BLaER1 treated with 17β-estradiol and CSF1 and Interleukin-3, amounts not matched to agents 10 nM and 100 nM (cell line): ENCODE measurements around the gene DYNC1LI1.
A peak's percentile ranks its signal among the peaks of the same experiment; 100 is the strongest.
"Not testable (repeated sequence)": the region's sequence is repeated elsewhere in the genome, so short reads cannot be mapped to it uniquely, and the experiment has no call there.

ENCODE experiments used
- H3K27ac ChIP-seq, 11 experiments: shearing (Covaris generic); formaldehyde crosslinking; 2 replicates each; pipeline ENCODE4 v1.8.1; 2022
- H3K27me3 ChIP-seq, 11 experiments: shearing (Covaris generic); formaldehyde crosslinking; 2 replicates each; pipeline ENCODE4 v1.8.1; 2022
- H3K36me3 ChIP-seq, 11 experiments: shearing (Covaris generic); formaldehyde crosslinking; 2 replicates each; pipeline ENCODE4 v1.8.1; 2022
- H3K4me1 ChIP-seq, 10 experiments: shearing (Covaris generic); formaldehyde crosslinking; 2 replicates each; pipeline ENCODE4 v1.8.1; 2022
- H3K4me2 ChIP-seq, 11 experiments: shearing (Covaris generic); formaldehyde crosslinking; 2 replicates each; pipeline ENCODE4 v1.8.1; 2022
- H3K4me3 ChIP-seq, 10 experiments: shearing (Covaris generic); formaldehyde crosslinking; 2 replicates each; pipeline ENCODE4 v1.8.1; 2022
- H3K9ac ChIP-seq, 11 experiments: shearing (Covaris generic); formaldehyde crosslinking; 2 replicates each; pipeline ENCODE4 v1.8.1; 2022
- H3K9me3 ChIP-seq, 11 experiments: shearing (Covaris generic); formaldehyde crosslinking; replicated peaks in 1 of 11; 2 replicates each; pipeline ENCODE4 v1.8.1; 2022
- H4K20me1 ChIP-seq, 11 experiments: shearing (Covaris generic); formaldehyde crosslinking; 2 replicates each; pipeline ENCODE4 v1.8.1; 2022
- Cebpa-rat ChIP-seq, 11 experiments: shearing (Covaris generic); IDR thresholded peaks; 2 replicates each; pipeline ENCODE4 v1.8.1; 2022

The DYNC1LI1 gene

DNA sequence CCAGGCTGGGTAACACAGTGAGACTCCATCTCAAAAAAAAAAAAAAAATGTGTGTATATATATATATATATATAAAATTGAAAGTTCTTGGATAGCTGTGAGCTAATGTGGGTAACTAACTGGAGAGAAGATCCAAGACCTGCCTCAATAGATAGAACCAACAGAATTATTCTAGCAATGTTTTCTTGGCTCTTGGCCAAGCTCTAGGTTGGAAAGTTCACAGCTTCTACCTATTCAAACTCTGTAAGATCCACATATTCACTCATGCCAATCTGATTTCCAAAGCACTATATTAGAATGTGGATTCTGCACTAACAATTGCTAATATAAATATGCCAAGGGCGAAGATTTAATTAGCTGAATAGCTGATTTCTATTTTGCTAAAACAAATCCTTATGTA lies 38.2 kb downstream of the DYNC1LI1 start:
- H3K9me3 ChIP-seq = no peaks in the 10 kb centered on the region
- no peak overlapping the region for H3K9ac ChIP-seq
- no peaks in the 10 kb centered on the region for H3K27me3 ChIP-seq
- peaks cover 0 to 9% (median 0%) of the 10 kb centered on the region in 10 experiments; a peak in 2 of 20 replicates for H3K4me1 ChIP-seq
- no peak overlapping the region for H3K27ac ChIP-seq
- peaks cover 0 to 20% (median 0%) of the 10 kb centered on the region in 11 experiments; a peak in 3 of 22 replicates for H4K20me1 ChIP-seq
- H3K4me2 ChIP-seq = no peak overlapping the region
- H3K36me3 ChIP-seq = peaks cover 77 to 100% (median 91%) of the 10 kb centered on the region in 11 experiments
- H3K4me3 ChIP-seq = no peak overlapping the region
- TF ChIP-seq Cebpa-rat (IDR thresholded peaks at IDR 0.05) = no peak

DNA sequence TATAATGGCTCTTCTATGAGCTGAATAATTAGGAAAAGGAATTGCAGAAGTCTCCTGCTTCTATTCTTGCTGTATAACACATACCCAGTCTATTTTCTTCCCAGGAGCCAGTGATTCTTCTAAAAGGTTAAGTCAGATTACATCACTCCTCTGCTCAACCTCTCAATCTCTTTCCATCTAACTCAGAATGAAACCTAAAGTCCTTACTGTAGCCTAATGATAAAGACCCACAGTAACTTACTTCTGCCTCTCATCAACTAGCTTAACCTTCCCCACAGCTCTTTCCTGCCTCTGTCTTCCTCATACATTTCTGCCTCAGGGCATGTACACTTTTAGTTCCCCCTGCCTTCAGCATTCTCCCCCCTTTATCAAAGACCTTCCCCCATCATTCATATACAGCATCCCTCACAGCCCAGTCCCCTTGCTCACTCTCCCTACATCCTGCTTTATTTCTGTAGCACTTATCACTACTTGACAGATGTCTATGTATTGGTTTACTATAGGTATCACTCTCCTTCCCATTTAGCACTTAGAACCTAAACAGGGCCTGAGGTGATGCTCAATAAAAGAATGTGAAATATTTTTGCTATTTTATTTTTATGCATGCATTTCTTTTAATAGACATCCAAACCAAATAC lies 39.5 kb downstream of the DYNC1LI1 start:
- Histone ChIP-seq H3K27ac (no peak overlapping the region), H3K4me3 (no peak overlapping the region), H3K27me3 (no peaks in the 10 kb centered on the region), H3K36me3 (peaks cover 84 to 100% (median 96%) of the 10 kb centered on the region in 11 experiments), H3K9ac (no peak overlapping the region), H3K9me3 (no peaks in the 10 kb centered on the region), H3K4me1 (peaks cover 0 to 9% (median 0%) of the 10 kb centered on the region in 10 experiments; a peak in 2 of 20 replicates), H4K20me1 (peaks cover 0 to 20% (median 0%) of the 10 kb centered on the region in 11 experiments; a peak in 3 of 22 replicates), H3K4me2 (no peak overlapping the region)
- TF ChIP-seq Cebpa-rat (IDR thresholded peaks at IDR 0.05) = no peak

DNA sequence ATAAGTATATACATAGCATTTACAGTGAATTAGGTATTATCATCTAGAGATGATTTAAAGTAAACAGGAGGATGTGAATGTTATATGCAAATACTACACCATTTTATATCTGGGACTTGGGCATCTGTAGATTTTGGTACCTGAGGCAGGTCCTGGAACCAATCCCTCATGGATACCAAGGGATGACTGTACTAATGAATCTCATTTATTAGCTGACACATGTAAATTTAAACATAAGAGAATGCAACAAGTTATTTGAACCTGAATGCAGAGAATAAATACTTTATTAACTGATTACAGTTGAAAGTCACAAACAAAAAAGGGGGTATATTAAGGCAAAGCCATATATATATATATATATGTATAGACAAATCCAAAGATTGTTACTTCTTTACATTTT lies 44.9 kb downstream of the DYNC1LI1 start:
- H3K27me3 ChIP-seq = no peaks in the 10 kb centered on the region
- H4K20me1 ChIP-seq = peaks cover 0 to 4% (median 0%) of the 10 kb centered on the region in 11 experiments; a peak in 2 of 22 replicates
- H3K27ac ChIP-seq = no peak overlapping the region
- no peak overlapping the region for H3K4me2 ChIP-seq
- H3K4me3 ChIP-seq = no peak overlapping the region
- H3K9me3 ChIP-seq = no peaks in the 10 kb centered on the region
- H3K9ac ChIP-seq = no peak overlapping the region
- no peak for TF ChIP-seq Cebpa-rat (IDR thresholded peaks at IDR 0.05)
- peaks cover 79 to 100% (median 97%) of the 10 kb centered on the region in 11 experiments for H3K36me3 ChIP-seq
- H3K4me1 ChIP-seq = peaks cover 0 to under 1% (median 0%) of the 10 kb centered on the region in 10 experiments; a peak in 1 of 20 replicates

DNA sequence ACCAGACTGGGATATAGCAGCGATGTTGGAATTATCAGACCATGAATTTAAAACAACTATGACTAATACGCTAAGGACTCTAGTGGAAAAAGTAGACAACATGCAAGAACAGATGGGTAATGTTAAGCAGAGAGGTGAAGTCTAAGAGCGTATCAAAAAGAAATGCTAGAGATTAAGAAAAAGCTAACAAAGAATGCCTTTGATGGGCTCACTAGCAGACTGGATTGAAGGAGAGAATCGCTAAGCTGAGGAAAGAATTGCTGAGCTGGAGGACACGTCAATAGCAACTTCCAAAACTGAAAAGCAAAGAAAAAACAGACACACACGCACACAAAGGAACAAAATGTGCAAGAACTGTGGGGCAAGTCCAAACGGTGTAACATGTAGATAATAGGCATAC lies 48.0 kb downstream of the DYNC1LI1 start:
- no peak overlapping the region for H3K9ac ChIP-seq
- peaks cover 56 to 87% (median 74%) of the 10 kb centered on the region in 11 experiments for H3K36me3 ChIP-seq
- no peak overlapping the region for H3K4me2 ChIP-seq
- no peaks in the 10 kb centered on the region for H3K27me3 ChIP-seq
- H4K20me1 ChIP-seq = no peaks in the 10 kb centered on the region
- H3K9me3 ChIP-seq = no peaks in the 10 kb centered on the region
- H3K27ac ChIP-seq = no peak overlapping the region
- peaks cover 0 to 5% (median under 1%) of the 10 kb centered on the region in 10 experiments; a peak in 5 of 20 replicates for H3K4me1 ChIP-seq
- no peak for TF ChIP-seq Cebpa-rat (IDR thresholded peaks at IDR 0.05)
- H3K4me3 ChIP-seq = no peak overlapping the region

DNA sequence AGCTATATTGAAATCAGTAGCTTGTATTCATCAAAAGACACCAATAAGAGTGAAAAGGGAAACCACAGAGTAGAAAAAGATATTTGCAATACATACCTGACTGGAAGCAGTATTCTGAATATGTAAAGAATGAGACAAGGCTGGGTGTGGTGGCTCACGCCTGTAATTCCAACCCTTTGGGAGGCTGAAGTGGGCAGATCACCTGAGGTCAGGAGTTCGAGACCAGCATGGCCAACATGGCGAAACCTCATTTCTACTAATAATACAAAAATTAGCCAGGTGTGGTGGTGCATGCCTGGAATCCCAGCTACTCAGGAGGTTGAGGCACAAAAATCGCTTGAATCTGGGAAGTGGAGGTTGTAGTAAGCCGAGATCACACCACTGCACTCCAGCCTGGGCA lies 51.7 kb downstream of the DYNC1LI1 start:
- Histone ChIP-seq H3K36me3 (peaks cover 20 to 56% (median 38%) of the 10 kb centered on the region in 11 experiments), H3K4me1 (peaks cover 9 to 37% (median 16%) of the 10 kb centered on the region in 10 experiments)
- not testable (repeated sequence) for H3K9ac ChIP-seq, H3K4me2 ChIP-seq, H3K4me3 ChIP-seq, H3K27me3 ChIP-seq, H3K27ac ChIP-seq, H3K9me3 ChIP-seq, H4K20me1 ChIP-seq

DNA sequence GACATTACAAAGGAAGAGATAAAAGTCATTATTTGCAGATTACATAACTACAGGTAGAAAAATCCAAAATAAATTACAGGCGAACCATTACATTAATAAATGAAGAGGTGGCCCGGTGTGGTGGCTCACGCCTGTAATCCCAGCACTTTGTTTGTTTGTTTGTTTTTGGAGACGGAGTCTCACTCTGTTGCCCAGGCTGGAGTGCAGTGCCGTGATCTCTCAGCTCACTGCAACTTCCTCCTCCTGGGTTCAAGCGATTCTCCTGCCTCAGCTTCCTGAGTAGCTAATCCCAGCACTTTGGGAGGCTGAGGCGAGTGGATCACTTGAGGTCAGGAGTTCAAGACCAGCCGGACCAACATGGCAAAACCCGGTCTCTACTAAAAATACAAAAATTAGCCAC lies 53.9 kb downstream of the DYNC1LI1 start:
- H3K4me2 ChIP-seq = peak overlapping the region; percentile 4 to 85 (median 76); a peak in 21 of 22 replicates
- peak overlapping the region; percentile 11 to 84 (median 69); a peak in 20 of 22 replicates for H3K27ac ChIP-seq
- H3K4me3 ChIP-seq = peak overlapping the region in 1 of 10 experiments; percentile 26; a peak in 1 of 20 replicates

DNA sequence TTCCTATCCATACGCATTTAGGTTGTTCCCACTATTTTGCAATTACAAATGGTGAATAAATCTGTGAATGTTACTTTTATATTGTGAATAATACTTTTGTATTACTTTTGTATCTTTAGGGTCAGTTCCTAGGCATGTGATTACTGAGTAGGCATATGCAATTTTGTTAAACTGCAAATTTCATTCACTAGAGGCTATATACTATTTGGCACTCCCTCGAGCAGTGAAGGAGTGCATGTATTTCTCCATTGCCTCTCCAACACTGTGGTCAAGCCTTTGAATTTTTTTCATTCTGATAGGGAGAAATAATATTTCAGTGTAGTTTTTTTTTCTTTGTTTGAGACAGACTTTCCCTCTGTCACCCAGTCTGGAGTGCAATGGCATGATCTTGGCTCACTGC lies 59.7 kb downstream of the DYNC1LI1 start:
- Histone ChIP-seq H3K27ac (no peak overlapping the region), H3K27me3 (no peaks in the 10 kb centered on the region), H3K4me2 (no peak overlapping the region), H3K9me3 (no peaks in the 10 kb centered on the region), H4K20me1 (no peaks in the 10 kb centered on the region), H3K9ac (no peak overlapping the region), H3K36me3 (peaks cover 0 to 6% (median 0%) of the 10 kb centered on the region in 11 experiments; a peak in 3 of 22 replicates), H3K4me1 (peaks cover 5 to 28% (median 23%) of the 10 kb centered on the region in 10 experiments), H3K4me3 (no peak overlapping the region)
- no peak for TF ChIP-seq Cebpa-rat (IDR thresholded peaks at IDR 0.05)

More for the DNA sequence above, 53.9 kb downstream of the DYNC1LI1 start:
- not testable (repeated sequence) for H3K27me3 ChIP-seq, H3K9me3 ChIP-seq, H4K20me1 ChIP-seq
- Histone ChIP-seq H3K36me3 (peaks cover 2 to 34% (median 20%) of the 10 kb centered on the region in 11 experiments; a peak in 18 of 22 replicates), H3K9ac (peak overlapping the region in 8 of 11 experiments; percentile 14 to 65 (median 53); a peak in 13 of 22 replicates), H3K4me1 (peaks cover 9 to 37% (median 16%) of the 10 kb centered on the region in 10 experiments)

DNA sequence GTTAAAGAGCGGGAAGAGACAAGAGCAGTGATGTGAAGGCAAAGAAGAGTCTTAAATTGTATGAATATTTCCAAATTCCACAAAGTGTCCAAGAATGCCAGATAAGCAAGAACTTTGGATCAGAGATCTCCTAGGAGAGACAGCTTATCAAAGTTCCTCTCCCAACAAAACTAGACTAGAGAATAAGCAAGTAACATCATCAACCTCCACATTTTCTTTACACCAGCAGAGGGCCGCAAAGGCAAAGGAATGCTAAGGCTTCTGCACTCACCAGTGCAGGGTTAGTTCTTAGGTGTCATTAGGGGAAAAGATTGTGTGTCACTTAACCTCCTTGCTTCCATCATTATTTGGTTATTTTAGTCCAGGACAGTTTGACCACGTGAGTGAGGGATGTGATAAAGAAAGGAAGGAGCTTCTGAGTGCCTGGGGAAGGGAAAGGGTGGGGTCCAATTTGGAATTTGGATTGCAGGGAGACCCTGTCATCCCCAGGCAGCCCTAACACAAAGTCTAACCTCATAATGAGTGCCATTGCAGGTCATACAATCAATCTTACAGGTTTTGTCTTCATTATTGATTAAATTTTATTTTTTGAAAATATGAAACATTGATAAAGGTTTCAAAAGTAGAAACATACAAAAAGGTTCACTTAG lies 60.5 kb downstream of the DYNC1LI1 start:
- Histone ChIP-seq H3K27ac (0 out of 22 replicates have a peak overlapping the region, but pooled peaks of 3 of the 11 experiments have one; percentile 23 to 53 (median 39)), H4K20me1 (no peaks in the 10 kb centered on the region), H3K9me3 (no peaks in the 10 kb centered on the region), H3K27me3 (no peaks in the 10 kb centered on the region), H3K36me3 (peaks cover 0 to 6% (median 0%) of the 10 kb centered on the region in 11 experiments; a peak in 3 of 22 replicates), H3K4me1 (peaks cover 11 to 33% (median 27%) of the 10 kb centered on the region in 10 experiments; a peak in 19 of 20 replicates), H3K4me3 (no peak overlapping the region), H3K4me2 (0 out of 22 replicates have a peak overlapping the region, but pooled peaks of 1 of the 11 experiments have one; percentile 15), H3K9ac (no peak overlapping the region)
- TF ChIP-seq Cebpa-rat (IDR thresholded peaks at IDR 0.05) = no peak

DNA sequence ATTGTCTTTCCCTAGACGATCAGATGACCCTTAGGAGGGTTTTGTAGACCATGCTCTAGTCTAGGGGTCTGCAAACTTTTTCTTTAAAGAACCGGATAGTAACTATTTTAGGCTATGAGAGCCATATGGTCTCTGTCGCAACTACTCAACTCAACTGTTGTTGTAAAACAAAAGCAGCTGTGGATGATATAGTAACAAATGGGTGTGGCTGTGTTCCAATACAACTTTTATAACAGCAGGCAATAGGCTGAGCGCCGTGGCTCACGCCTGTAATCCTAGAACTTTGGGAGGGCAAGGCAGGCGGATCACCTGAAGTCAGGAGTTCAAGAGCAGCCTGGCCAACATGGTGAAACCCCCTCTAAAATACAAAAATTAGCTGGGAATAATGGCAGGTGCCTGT lies 61.9 kb downstream of the DYNC1LI1 start:
- Histone ChIP-seq H3K4me2 (peak overlapping the region in 5 of 11 experiments; percentile 11 to 34 (median 24); a peak in 8 of 22 replicates), H4K20me1 (no peaks in the 10 kb centered on the region), H3K36me3 (peaks cover 0 to 6% (median 0%) of the 10 kb centered on the region in 11 experiments; a peak in 3 of 22 replicates), H3K27ac (peak overlapping the region in 5 of 11 experiments; percentile 12 to 53 (median 24); a peak in 6 of 22 replicates), H3K9me3 (no peaks in the 10 kb centered on the region), H3K4me3 (no peak overlapping the region), H3K9ac (peak overlapping the region in 1 of 11 experiments; percentile 28; a peak in 1 of 22 replicates), H3K27me3 (no peaks in the 10 kb centered on the region), H3K4me1 (peaks cover 0 to 45% (median 34%) of the 10 kb centered on the region in 10 experiments; a peak in 17 of 20 replicates)
- TF ChIP-seq Cebpa-rat (IDR thresholded peaks at IDR 0.05) = no peak
